Measurements from ENCODE around the gene GPR52.
"Not testable (repeated sequence)": the region's sequence is repeated elsewhere in the genome, so short reads cannot be mapped to it uniquely, and the experiment has no call there.

GPR52 gene

GRCh38 chr1:174447866-174448530 lies at the start of gene GPR52:
Gene GPR52 (plus strand): TSS chr1:174447964. CDS start chr1:174448112, 148 bp downstream.
- no peak for DNase-seq (ENCODE audit: low spot score in 2 of 2)
- H3K36me3 Mint-ChIP-seq = peaks cover 11% of the 10 kb centered on the region
- no peak within 1 kb of the TSS for H3K27ac Mint-ChIP-seq
- H3K9me3 Mint-ChIP-seq = no peaks in the 10 kb centered on the region
- no peak within 1 kb of the TSS for H3K4me3 Mint-ChIP-seq
- ATAC-seq (ENCODE audit: low read depth) = no peak
- peaks cover 7% of the 10 kb centered on the region for H3K4me1 Mint-ChIP-seq
- no peaks in the 10 kb centered on the region for H3K27me3 Mint-ChIP-seq

- Mint-ChIP-seq H3K36me3 (peaks cover 40% of the 10 kb centered on the region), H3K9me3 (peaks cover 2% of the 10 kb centered on the region), H3K4me3 (no peak overlapping the region), H3K27me3 (no peaks in the 10 kb centered on the region), H3K4me1 (peaks cover 6% of the 10 kb centered on the region), H3K27ac (no peak overlapping the region)
- DNase-seq (ENCODE audit: low spot score in 2 of 2) (no peak), ATAC-seq (ENCODE audit: low read depth) (no peak)
Measured at GRCh38 chr1:174398246-174398645, 49.5 kb upstream of the GPR52 start.

- Mint-ChIP-seq H3K27me3 (no peaks in the 10 kb centered on the region), H3K9me3 (no peaks in the 10 kb centered on the region), H3K36me3 (peaks cover 30% of the 10 kb centered on the region), H3K27ac (peak overlapping the region; percentile 33), H3K4me1 (peaks cover 6% of the 10 kb centered on the region), H3K4me3 (no peak overlapping the region)
- ATAC-seq (ENCODE audit: low read depth) (no peak), DNase-seq (ENCODE audit: low spot score in 2 of 2) (no peak)
Measured at GRCh38 chr1:174399211-174399610, 48.6 kb upstream of the GPR52 start.

- Mint-ChIP-seq H3K9me3 (no peaks in the 10 kb centered on the region), H3K27ac (no peak overlapping the region), H3K4me1 (peaks cover 6% of the 10 kb centered on the region), H3K36me3 (peaks cover 28% of the 10 kb centered on the region), H3K27me3 (no peaks in the 10 kb centered on the region), H3K4me3 (no peak overlapping the region)
- no peak for ATAC-seq (ENCODE audit: low read depth)
- no peak for DNase-seq (ENCODE audit: low spot score in 2 of 2)
Measured at GRCh38 chr1:174401075-174401474, 46.7 kb upstream of the GPR52 start.

GRCh38 chr1:174405219-174405618 lies 42.5 kb upstream of the GPR52 start:
- Mint-ChIP-seq H3K27ac (peak overlapping the region; percentile 38), H3K27me3 (no peaks in the 10 kb centered on the region), H3K9me3 (peaks cover 2% of the 10 kb centered on the region), H3K4me3 (no peak overlapping the region), H3K36me3 (peaks cover 24% of the 10 kb centered on the region), H3K4me1 (peaks cover 17% of the 10 kb centered on the region)
- DNase-seq (ENCODE audit: low spot score in 2 of 2) = no peak
- ATAC-seq (ENCODE audit: low read depth) = no peak

- no peak overlapping the region for H3K4me3 Mint-ChIP-seq
- H3K4me1 Mint-ChIP-seq = peaks cover 17% of the 10 kb centered on the region
- H3K27me3 Mint-ChIP-seq = no peaks in the 10 kb centered on the region
- peaks cover 5% of the 10 kb centered on the region for H3K9me3 Mint-ChIP-seq
- peaks cover 28% of the 10 kb centered on the region for H3K36me3 Mint-ChIP-seq
- ATAC-seq (ENCODE audit: low read depth) (no peak), DNase-seq (ENCODE audit: low spot score in 2 of 2) (no peak)
- no peak overlapping the region for H3K27ac Mint-ChIP-seq
Measured at GRCh38 chr1:174406421-174406820, 41.3 kb upstream of the GPR52 start.

- ATAC-seq (ENCODE audit: low read depth) (no peak), DNase-seq (ENCODE audit: low spot score in 2 of 2) (no peak)
- Mint-ChIP-seq H3K27me3 (no peaks in the 10 kb centered on the region), H3K4me3 (no peak overlapping the region), H3K9me3 (peaks cover 10% of the 10 kb centered on the region), H3K4me1 (peaks cover 21% of the 10 kb centered on the region), H3K27ac (no peak overlapping the region), H3K36me3 (peaks cover 33% of the 10 kb centered on the region)
Measured at GRCh38 chr1:174407665-174408064, 40.1 kb upstream of the GPR52 start.

GRCh38 chr1:174408146-174408545 lies 39.6 kb upstream of the GPR52 start:
- no peak overlapping the region for H3K4me3 Mint-ChIP-seq
- H3K27ac Mint-ChIP-seq = no peak overlapping the region
- peaks cover 10% of the 10 kb centered on the region for H3K9me3 Mint-ChIP-seq
- H3K36me3 Mint-ChIP-seq = peaks cover 31% of the 10 kb centered on the region
- DNase-seq (ENCODE audit: low spot score in 2 of 2) (no peak), ATAC-seq (ENCODE audit: low read depth) (no peak)
- H3K4me1 Mint-ChIP-seq = peaks cover 21% of the 10 kb centered on the region
- no peaks in the 10 kb centered on the region for H3K27me3 Mint-ChIP-seq

GRCh38 chr1:174409801-174410200 lies 38.0 kb upstream of the GPR52 start:
- not testable (repeated sequence) for DNase-seq (ENCODE audit: low spot score in 2 of 2); ATAC-seq (ENCODE audit: low read depth); H3K27ac Mint-ChIP-seq; H3K4me3 Mint-ChIP-seq; H3K27me3 Mint-ChIP-seq; H3K9me3 Mint-ChIP-seq
- Mint-ChIP-seq H3K36me3 (peaks cover 32% of the 10 kb centered on the region), H3K4me1 (peaks cover 28% of the 10 kb centered on the region)

GRCh38 chr1:174413632-174414031 lies 34.1 kb upstream of the GPR52 start:
- peaks cover 22% of the 10 kb centered on the region for H3K4me1 Mint-ChIP-seq
- peaks cover 23% of the 10 kb centered on the region for H3K36me3 Mint-ChIP-seq
- H3K27ac Mint-ChIP-seq = no peak overlapping the region
- H3K9me3 Mint-ChIP-seq = peaks cover 7% of the 10 kb centered on the region
- H3K4me3 Mint-ChIP-seq = no peak overlapping the region
- H3K27me3 Mint-ChIP-seq = no peaks in the 10 kb centered on the region
- ATAC-seq (ENCODE audit: low read depth) (no peak), DNase-seq (ENCODE audit: low spot score in 2 of 2) (no peak)

GRCh38 chr1:174414203-174414602 lies 33.6 kb upstream of the GPR52 start:
- DNase-seq (ENCODE audit: low spot score in 2 of 2) (no peak), ATAC-seq (ENCODE audit: low read depth) (no peak)
- H3K4me3 Mint-ChIP-seq = no peak overlapping the region
- peaks cover 7% of the 10 kb centered on the region for H3K9me3 Mint-ChIP-seq
- H3K36me3 Mint-ChIP-seq = peaks cover 19% of the 10 kb centered on the region
- peaks cover 22% of the 10 kb centered on the region for H3K4me1 Mint-ChIP-seq
- no peak overlapping the region for H3K27ac Mint-ChIP-seq
- no peaks in the 10 kb centered on the region for H3K27me3 Mint-ChIP-seq

- peaks cover 14% of the 10 kb centered on the region for H3K36me3 Mint-ChIP-seq
- H3K27ac Mint-ChIP-seq = no peak overlapping the region
- H3K4me1 Mint-ChIP-seq = peaks cover 17% of the 10 kb centered on the region
Measured at GRCh38 chr1:174415506-174415905, 32.3 kb upstream of the GPR52 start.

GRCh38 chr1:174417921-174418320 lies 29.8 kb upstream of the GPR52 start:
- Mint-ChIP-seq H3K27ac (no peak overlapping the region), H3K4me3 (no peak overlapping the region), H3K27me3 (no peaks in the 10 kb centered on the region), H3K4me1 (peaks cover 7% of the 10 kb centered on the region), H3K9me3 (no peaks in the 10 kb centered on the region), H3K36me3 (peaks cover 5% of the 10 kb centered on the region)
- ATAC-seq (ENCODE audit: low read depth) (no peak), DNase-seq (ENCODE audit: low spot score in 2 of 2) (no peak)

More at GRCh38 chr1:174415506-174415905, 32.3 kb upstream of the GPR52 start:
- H3K4me3 Mint-ChIP-seq = no peak overlapping the region
- no peaks in the 10 kb centered on the region for H3K27me3 Mint-ChIP-seq
- no peak for DNase-seq (ENCODE audit: low spot score in 2 of 2)
- H3K9me3 Mint-ChIP-seq = peaks cover 7% of the 10 kb centered on the region
- no peak for ATAC-seq (ENCODE audit: low read depth)

- Mint-ChIP-seq H3K4me3 (no peak overlapping the region), H3K9me3 (no peaks in the 10 kb centered on the region), H3K4me1 (no peaks in the 10 kb centered on the region), H3K36me3 (peaks cover 3% of the 10 kb centered on the region), H3K27me3 (no peaks in the 10 kb centered on the region), H3K27ac (no peak overlapping the region)
- ATAC-seq (ENCODE audit: low read depth) = no peak
- DNase-seq (ENCODE audit: low spot score in 2 of 2) = no peak
Measured at GRCh38 chr1:174425121-174425520, 22.6 kb upstream of the GPR52 start.

- Mint-ChIP-seq H3K4me1 (no peaks in the 10 kb centered on the region), H3K36me3 (peaks cover 6% of the 10 kb centered on the region), H3K27me3 (no peaks in the 10 kb centered on the region), H3K27ac (no peak overlapping the region), H3K9me3 (no peaks in the 10 kb centered on the region), H3K4me3 (no peak overlapping the region)
- DNase-seq (ENCODE audit: low spot score in 2 of 2) = no peak
- ATAC-seq (ENCODE audit: low read depth) = no peak
Measured at GRCh38 chr1:174426153-174426552, 21.6 kb upstream of the GPR52 start.

Measured in memory B cell (primary cell).